ENCODE measurements around the gene ZNF24. TPM values are rescaled to one million over a fixed set of nuclear protein-coding genes. Genes with fewer than 3 reads are reported as not detected.
A peak's percentile ranks its signal among the peaks of the same experiment; 100 is the strongest.

Gene ZNF24
- total RNA-seq (ENCODE audit: low replicate concordance) = 53.6 and 84.8 TPM in 2 replicates

GRCh38 chr18:35343936-35344735, at the start of gene ZNF24:
Gene ZNF24 (minus strand): TSS chr18:35344420. CDS start chr18:35340650, 3,770 bp downstream.
- H3K4me1 Mint-ChIP-seq = peaks cover 33% of the 10 kb centered on the region

DNA sequence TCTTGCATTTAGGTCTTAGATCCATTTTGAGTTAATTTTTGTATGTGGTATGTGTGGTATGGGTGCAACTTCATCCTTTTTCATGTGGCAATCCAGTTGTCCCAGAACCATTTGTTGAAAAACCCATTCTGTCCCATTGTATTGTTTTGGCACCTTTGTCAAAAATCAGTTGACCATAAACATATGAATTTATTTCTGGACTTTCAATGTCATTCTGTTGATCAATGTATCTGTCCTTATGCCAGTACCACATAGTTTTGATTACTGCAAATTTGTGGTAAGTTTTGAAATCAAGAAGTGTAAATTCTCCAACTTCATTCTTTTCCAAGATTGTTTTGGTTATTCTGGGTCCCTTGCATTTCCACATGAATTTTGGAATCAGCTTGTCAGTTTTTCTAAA, 49.5 kb upstream of the ZNF24 start:
- Histone ChIP-seq H3K4me3 (no peak overlapping the region), H3K27me3 (no peaks in the 10 kb centered on the region), H2AFZ (replicated peaks) (no peak overlapping the region), H3K9ac (no peak overlapping the region), H3K36me3 (no peaks in the 10 kb centered on the region), H3F3A (ENCODE audit: low read depth) (no peaks in the 10 kb centered on the region), H3K9me3 (ENCODE audit: low read depth) (no peaks in the 10 kb centered on the region), H3K4me1 (no peaks in the 10 kb centered on the region), H4K20me1 (ENCODE audit: low read depth) (no peaks in the 10 kb centered on the region), H3K79me2 (ENCODE audit: low read depth) (no peaks in the 10 kb centered on the region), H3K4me2 (no peak overlapping the region), H3K27ac (no peak overlapping the region)
- peaks cover 2% of the 10 kb centered on the region for H3K4me1 Mint-ChIP-seq
- H3K36me3 Mint-ChIP-seq = no peaks in the 10 kb centered on the region
- TF ChIP-seq EZH2phosphoT487 (IDR thresholded peaks at IDR 0.05) (no peak), CTCF (IDR thresholded peaks at IDR 0.05) (no peak), EZH2 (IDR thresholded peaks at IDR 0.05) (no peak)
- peaks cover 1% of the 10 kb centered on the region for H3K27me3 Mint-ChIP-seq (ENCODE audit: insufficient read depth, low read depth)
- no peak overlapping the region for H3K27ac Mint-ChIP-seq
- no peak overlapping the region for H3K4me3 Mint-ChIP-seq
- DNase-seq (ENCODE audit: low spot score) = no peak
- H3K9me3 Mint-ChIP-seq = no peaks in the 10 kb centered on the region

More at GRCh38 chr18:35343936-35344735, at the start of gene ZNF24:
- Histone ChIP-seq H3K9ac (peak within 1 kb of the TSS; percentile 92), H3K9me3 (ENCODE audit: low read depth) (no peaks in the 10 kb centered on the region), H4K20me1 (ENCODE audit: low read depth) (peaks cover 47% of the 10 kb centered on the region), H3K4me2 (peak within 1 kb of the TSS; percentile 87), H3F3A (ENCODE audit: low read depth) (no peaks in the 10 kb centered on the region), H2AFZ (replicated peaks) (peak within 1 kb of the TSS; percentile 90), H3K27me3 (no peaks in the 10 kb centered on the region), H3K4me3 (peak within 1 kb of the TSS; percentile 90), H3K36me3 (peaks cover 4% of the 10 kb centered on the region), H3K27ac (peak within 1 kb of the TSS; percentile 91), H3K79me2 (ENCODE audit: low read depth) (peaks cover 51% of the 10 kb centered on the region), H3K4me1 (peaks cover 12% of the 10 kb centered on the region)
- H3K27ac Mint-ChIP-seq = peak within 1 kb of the TSS; percentile 98
- no peaks in the 10 kb centered on the region for H3K27me3 Mint-ChIP-seq (ENCODE audit: insufficient read depth, low read depth)
- peaks cover 15% of the 10 kb centered on the region for H3K36me3 Mint-ChIP-seq
- TF ChIP-seq CTCF (IDR thresholded peaks at IDR 0.05) = no peak
- TF ChIP-seq EZH2 (IDR thresholded peaks at IDR 0.05) = no peak
- TF ChIP-seq EZH2phosphoT487 (IDR thresholded peaks at IDR 0.05) = no peak
- H3K9me3 Mint-ChIP-seq = no peaks in the 10 kb centered on the region
- H3K4me3 Mint-ChIP-seq = peak within 1 kb of the TSS; percentile 100
- peak; percentile 95 for DNase-seq (ENCODE audit: low spot score)

DNA sequence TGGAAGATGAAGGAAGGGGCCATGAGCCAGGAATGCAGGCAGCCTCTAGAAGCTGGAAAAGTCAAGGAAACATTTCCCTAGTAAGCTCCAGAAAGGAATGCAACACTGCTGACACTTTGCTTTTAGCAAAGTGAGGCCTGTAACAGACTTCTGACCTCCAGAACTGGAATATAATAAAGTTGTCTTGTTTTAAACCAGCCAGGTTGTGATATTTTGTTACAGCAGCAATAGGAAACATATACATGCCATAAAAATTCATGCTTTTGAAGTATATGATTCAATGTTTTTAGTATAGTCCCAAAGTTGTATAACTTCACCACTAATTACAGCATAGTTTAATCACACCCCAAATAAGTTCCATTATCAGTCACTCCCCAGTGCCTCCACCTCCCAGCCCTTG, 48.2 kb upstream of the ZNF24 start:
- no peaks in the 10 kb centered on the region for H3K4me1 Mint-ChIP-seq
- no peak overlapping the region for H3K4me3 Mint-ChIP-seq
- no peak overlapping the region for H3K4me3 ChIP-seq
- H3F3A ChIP-seq (ENCODE audit: low read depth) = no peaks in the 10 kb centered on the region
- no peak overlapping the region for H2AFZ ChIP-seq (replicated peaks)
- H3K9me3 ChIP-seq (ENCODE audit: low read depth) = no peaks in the 10 kb centered on the region
- no peaks in the 10 kb centered on the region for H3K27me3 ChIP-seq
- H3K4me2 ChIP-seq = no peak overlapping the region
- TF ChIP-seq EZH2 (IDR thresholded peaks at IDR 0.05) (no peak), EZH2phosphoT487 (IDR thresholded peaks at IDR 0.05) (no peak), CTCF (IDR thresholded peaks at IDR 0.05) (no peak)
- no peaks in the 10 kb centered on the region for H3K4me1 ChIP-seq
- no peaks in the 10 kb centered on the region for H3K36me3 ChIP-seq
- no peak overlapping the region for H3K27ac Mint-ChIP-seq
- H3K79me2 ChIP-seq (ENCODE audit: low read depth) = no peaks in the 10 kb centered on the region
- H3K9ac ChIP-seq = no peak overlapping the region
- H3K27ac ChIP-seq = no peak overlapping the region
- H3K27me3 Mint-ChIP-seq (ENCODE audit: insufficient read depth, low read depth) = no peaks in the 10 kb centered on the region
- no peaks in the 10 kb centered on the region for H3K9me3 Mint-ChIP-seq
- no peak for DNase-seq (ENCODE audit: low spot score)
- no peaks in the 10 kb centered on the region for H3K36me3 Mint-ChIP-seq
- no peaks in the 10 kb centered on the region for H4K20me1 ChIP-seq (ENCODE audit: low read depth)

Measured in neural progenitor cell (in vitro differentiated cells).